ENCODE data around the gene STX8.

- TF ChIP-seq, protein P1, sequence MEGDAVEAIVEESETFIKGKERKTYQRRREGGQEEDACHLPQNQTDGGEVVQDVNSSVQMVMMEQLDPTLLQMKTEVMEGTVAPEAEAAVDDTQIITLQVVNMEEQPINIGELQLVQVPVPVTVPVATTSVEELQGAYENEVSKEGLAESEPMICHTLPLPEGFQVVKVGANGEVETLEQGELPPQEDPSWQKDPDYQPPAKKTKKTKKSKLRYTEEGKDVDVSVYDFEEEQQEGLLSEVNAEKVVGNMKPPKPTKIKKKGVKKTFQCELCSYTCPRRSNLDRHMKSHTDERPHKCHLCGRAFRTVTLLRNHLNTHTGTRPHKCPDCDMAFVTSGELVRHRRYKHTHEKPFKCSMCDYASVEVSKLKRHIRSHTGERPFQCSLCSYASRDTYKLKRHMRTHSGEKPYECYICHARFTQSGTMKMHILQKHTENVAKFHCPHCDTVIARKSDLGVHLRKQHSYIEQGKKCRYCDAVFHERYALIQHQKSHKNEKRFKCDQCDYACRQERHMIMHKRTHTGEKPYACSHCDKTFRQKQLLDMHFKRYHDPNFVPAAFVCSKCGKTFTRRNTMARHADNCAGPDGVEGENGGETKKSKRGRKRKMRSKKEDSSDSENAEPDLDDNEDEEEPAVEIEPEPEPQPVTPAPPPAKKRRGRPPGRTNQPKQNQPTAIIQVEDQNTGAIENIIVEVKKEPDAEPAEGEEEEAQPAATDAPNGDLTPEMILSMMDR (IDR thresholded peaks at IDR 0.05), result no peak
- no peak for TF ChIP-seq ZFX (IDR thresholded peaks at IDR 0.05; ENCODE audit: borderline replicate concordance)
These were observed 309.5 kb downstream of the STX8 start for GRCh38 chr17:9266031-9266680.

Data from 22Rv1 (cell line).